GM19467 (cell line): ENCODE measurements around the gene TAAR9.

Experiments used
- ATAC-seq: cut with Tn5 transposase; IDR thresholded peaks from one replicate; pipeline ENCODE4 v1.9.1; 2021; ENCODE audit warnings: mild to moderate bottlenecking, moderate library complexity; ENCODE audit not compliant: unreplicated experiment

TAAR9 gene

DNA sequence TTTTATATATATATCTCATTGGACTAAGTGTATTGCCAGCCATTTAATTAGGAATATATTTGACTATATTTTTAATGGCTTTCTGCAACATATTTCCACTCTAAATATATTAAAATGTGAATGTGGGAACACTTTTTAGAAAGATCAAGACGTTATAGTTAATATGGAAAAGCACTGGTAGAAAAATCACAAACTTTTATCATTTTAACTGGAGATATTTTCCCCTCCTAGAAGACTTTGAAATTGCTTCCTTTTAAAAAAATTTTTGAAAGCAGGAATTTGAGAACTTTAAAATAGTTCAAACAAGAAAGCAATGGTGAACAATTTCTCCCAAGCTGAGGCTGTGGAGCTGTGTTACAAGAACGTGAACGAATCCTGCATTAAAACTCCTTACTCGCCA lies at the start of gene TAAR9:
TSS of gene TAAR9 (plus strand) at position 301 of the 400 bp plus-strand sequence. CDS start at position 314, 13 bp downstream.
- ATAC-seq = no peak

DNA sequence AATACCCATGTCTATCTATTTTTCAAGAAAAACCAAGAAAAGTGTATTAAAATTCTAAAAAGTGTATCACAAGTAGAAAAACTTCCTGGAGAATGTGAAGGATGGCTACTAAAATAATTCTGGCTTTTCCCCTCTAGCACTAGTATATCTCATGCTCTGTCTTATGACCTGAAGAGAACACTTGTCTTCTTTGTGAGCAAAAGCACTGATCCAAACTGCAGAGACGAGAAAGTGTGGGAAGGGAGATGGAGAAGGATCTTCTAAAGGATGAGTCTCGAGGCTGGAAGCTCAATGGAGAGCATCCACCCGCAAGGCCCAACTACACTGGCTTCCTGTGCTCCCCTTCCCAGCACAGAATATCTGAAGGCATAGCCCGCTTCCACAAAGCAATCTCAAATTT lies 48.7 kb upstream of the TAAR9 start:
- no peak for ATAC-seq

DNA sequence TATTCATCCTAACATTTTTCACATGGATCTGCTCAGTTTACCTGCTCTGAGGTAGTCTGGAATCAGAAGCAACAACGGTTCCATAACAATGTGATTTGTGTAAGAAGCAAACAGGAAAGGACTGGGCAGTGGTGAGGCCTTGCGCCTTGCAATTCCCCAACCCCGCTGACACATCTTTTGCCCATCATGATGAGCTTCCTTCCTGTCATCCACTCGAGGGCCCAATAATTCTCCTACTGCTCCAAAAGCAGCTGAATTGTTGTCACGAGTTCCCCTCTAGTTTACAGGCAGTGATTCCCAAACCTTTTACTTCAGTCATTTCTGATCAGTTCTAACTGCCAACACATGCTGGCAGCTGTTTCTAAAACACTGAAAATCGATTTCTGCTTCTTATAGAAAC lies 48.1 kb upstream of the TAAR9 start:
- ATAC-seq = no peak

DNA sequence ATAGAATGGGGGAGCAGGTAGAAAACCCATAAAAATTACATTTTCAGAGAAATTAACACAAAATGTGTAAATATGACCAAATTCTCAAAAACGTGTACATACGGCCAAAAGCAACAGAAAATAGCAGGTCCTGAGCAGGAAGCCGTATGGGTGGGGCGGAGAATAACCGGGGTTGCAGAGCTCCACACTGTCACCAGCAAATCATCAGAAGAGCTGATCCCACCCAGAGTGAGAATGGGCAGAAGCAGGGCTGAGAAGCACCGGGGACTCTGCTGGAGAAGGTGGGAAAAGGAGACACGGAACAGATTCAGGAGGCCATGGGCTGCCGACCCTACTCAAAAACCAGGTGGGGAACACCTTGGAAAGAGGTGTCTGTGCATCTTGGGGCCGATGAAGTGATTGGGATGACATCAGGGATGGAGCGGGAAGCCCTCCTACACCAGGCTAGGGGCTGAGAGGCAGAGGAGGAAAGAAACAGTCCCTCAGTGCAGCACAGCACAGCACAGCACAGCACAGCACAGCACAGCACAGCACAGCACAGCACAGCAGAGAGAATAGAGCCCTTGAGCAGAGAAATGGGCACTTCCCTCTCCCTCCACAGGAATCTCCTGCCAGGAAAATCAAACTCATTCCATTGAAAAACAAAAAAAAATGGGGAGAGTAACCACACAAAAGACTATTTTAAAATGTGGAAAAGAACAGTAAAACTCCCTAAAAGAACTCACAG lies 47.4 kb upstream of the TAAR9 start:
- peak; percentile 51 for ATAC-seq

- ATAC-seq = no peak
Observed at GRCh38 chr6:132491303-132491702, 46.8 kb upstream of the TAAR9 start.

DNA sequence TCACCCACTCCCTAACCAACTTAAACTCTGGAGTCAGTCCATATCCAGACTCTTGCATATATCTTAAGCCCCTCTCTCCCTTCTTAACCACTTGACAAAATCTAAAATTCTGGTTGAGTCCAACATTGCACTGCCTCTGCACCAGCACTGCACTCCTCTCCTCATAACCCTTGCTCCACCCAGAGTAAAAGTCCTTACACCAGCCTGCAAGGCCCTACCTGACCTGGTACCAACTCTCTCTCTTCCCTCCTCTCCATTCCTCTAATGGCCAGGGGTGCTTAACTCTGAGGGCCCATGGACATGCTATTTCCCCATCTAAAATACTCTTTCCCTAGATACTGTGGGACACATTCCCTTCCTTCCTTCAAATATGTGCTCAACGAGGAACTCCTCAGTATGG lies 46.2 kb upstream of the TAAR9 start:
- no peak for ATAC-seq

- peak; percentile 27 for ATAC-seq
Observed at GRCh38 chr6:132494954-132495353, 43.1 kb upstream of the TAAR9 start.

DNA sequence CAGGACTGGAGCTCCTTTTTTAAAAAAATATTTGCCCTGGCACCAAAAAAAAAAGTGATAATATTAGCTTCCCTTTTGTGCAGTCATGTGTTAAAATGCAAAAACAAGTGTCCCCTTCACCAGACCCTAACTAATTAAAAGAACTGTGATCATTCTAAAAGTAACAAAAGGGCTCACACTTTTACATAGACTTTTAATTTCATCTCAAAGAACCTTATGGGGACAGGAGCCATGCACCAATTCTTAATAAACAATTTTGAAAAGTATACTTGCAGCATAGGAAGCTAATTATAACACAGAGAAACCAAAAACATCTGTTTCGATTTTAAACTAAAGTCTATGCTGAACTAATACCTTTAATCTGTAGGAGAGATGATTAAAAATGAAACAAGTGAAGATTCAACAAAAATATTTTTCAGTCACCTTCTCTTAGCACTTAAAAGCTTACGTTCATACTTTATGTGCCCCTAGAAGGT lies 42.4 kb upstream of the TAAR9 start:
- peak; percentile 42 for ATAC-seq

DNA sequence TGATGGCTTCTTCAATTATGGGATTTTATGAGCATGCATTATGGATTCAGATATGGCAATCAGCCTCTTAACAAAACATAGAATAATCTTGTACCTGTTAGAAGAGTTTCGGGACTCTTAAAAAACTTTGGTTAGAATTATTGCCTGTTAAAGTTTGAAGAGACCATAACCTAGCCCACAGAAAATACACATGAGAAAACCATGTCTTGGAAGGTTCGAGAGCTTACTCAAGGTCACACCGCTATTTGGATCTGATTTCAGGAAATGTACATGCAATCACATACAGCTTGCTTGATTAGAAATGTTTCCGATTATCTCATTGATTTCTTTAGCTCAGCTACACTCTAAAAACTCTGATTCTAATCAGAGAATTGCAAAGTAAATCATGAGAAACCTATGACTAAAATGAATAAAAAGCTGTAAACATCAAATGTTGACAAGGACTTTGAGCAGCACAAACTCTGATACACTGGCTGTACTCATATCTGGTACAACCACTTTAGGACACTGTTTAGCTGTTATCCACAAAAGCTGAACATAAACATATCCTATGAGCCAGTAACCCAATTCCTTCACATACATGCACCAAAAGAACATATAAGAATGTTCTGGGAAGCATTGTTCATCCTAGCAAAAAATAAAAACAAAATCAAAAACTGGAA lies 41.4 kb upstream of the TAAR9 start:
- ATAC-seq = no peak

GRCh38 chr6:132498638-132499037 lies 39.4 kb upstream of the TAAR9 start:
- ATAC-seq = peak; percentile 50

- no peak for ATAC-seq
Observed at GRCh38 chr6:132499757-132500156, 38.3 kb upstream of the TAAR9 start.

DNA sequence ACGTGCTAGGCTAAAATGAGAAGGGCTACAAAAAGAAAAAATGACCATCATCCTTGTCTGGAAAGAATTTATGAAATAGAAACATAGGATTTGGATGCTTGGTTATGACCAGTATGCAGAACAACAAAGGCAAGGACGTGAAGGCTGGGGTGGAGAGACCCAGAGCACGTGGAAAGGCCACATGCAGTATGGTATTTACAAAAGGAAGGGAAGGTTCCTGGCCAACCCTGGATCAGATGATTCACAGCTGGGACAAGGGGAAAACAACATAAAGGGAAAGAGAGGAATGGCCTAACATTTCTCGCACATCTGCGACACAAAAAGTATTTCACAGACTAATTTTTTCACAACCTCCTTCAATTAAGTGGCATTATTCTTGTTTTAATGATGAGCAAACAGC lies 33.3 kb upstream of the TAAR9 start:
- ATAC-seq = no peak

GRCh38 chr6:132505158-132505557 lies 32.9 kb upstream of the TAAR9 start:
- ATAC-seq = no peak

- no peak for ATAC-seq
Observed at GRCh38 chr6:132506461-132506860, 31.6 kb upstream of the TAAR9 start.

GRCh38 chr6:132506869-132507808 lies 30.9 kb upstream of the TAAR9 start:
- ATAC-seq = no peak

GRCh38 chr6:132511210-132511830 lies 26.8 kb upstream of the TAAR9 start:
- no peak for ATAC-seq

DNA sequence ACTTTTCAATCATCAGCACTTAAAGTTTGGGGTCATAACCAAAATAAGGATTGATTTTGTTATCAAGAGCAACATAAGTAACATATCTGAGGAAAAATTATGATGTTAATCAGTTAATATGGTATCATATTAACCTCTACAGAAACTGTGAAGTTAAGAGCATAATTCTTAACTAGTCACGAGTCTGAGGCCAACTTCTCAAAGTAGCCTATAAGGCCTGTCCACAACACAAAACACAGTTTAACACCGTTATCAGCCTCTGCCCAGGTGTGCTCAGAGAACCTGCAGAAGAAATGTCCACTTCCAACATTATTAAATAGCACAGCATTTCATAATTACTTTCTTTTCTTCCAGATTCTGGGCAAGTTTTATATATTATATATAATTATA lies 26.3 kb upstream of the TAAR9 start:
- no peak for ATAC-seq

- no peak for ATAC-seq
Observed at GRCh38 chr6:132512342-132512637, 25.8 kb upstream of the TAAR9 start.

GRCh38 chr6:132512638-132513632 lies 25.1 kb upstream of the TAAR9 start, which contains the start of gene STX7:
STX7 (minus strand) TSS chr6:132513116; CDS start chr6:132503530, 9,586 bp downstream.
- peak; percentile 89 for ATAC-seq
